Aorta (tissue), 5 donors: ENCODE measurements around the gene KCNQ1. TPM values are rescaled to one million over a fixed set of nuclear protein-coding genes. Genes with fewer than 3 reads are reported as not detected.

ENCODE experiments used
- ATAC-seq: fragments of 200-7000 bp; cut with Tn5 transposase; one replicate; pipeline ENCODE4 v1.9.1; 2022; ENCODE audit warnings: moderate library complexity; ENCODE audit not compliant: low FRiP score
- DNase-seq, 2 donors: peaks; one replicate each; pipeline ENCODE4 v3.0.0-alpha.2; 2020
- H3K27ac ChIP-seq, 2 donors: one replicate each; pipeline ENCODE4 v1.5.1; 2013; ENCODE audit warnings: low read length in 2 of 2, mild to moderate bottlenecking in 2 of 2, moderate library complexity in 2 of 2, control low read depth in 1 of 2, inconsistent platforms in 1 of 2, low read depth in 1 of 2
- H3K27me3 ChIP-seq, 2 donors: one replicate each; pipeline ENCODE4 v1.6.1; 2013; ENCODE audit warnings: control low read depth in 1 of 2, low read length in 1 of 2, mild to moderate bottlenecking in 1 of 2, moderate library complexity in 1 of 2; ENCODE audit not compliant: insufficient read depth in 2 of 2, control insufficient read depth in 1 of 2
- H3K36me3 ChIP-seq, 2 donors: one replicate each; pipeline ENCODE4 v1.6.1; 2013; ENCODE audit warnings: control low read depth in 1 of 2, low read length in 1 of 2, mild to moderate bottlenecking in 1 of 2; ENCODE audit not compliant: insufficient read depth in 2 of 2, control insufficient read depth in 1 of 2
- H3K4me1 ChIP-seq, 2 donors: one replicate each; pipeline ENCODE4 v1.6.1; 2013; ENCODE audit warnings: low read length in 2 of 2, control low read depth in 1 of 2, mild to moderate bottlenecking in 1 of 2, moderate library complexity in 1 of 2; ENCODE audit not compliant: insufficient read depth in 2 of 2, control insufficient read depth in 1 of 2
- H3K4me3 ChIP-seq, 2 donors: one replicate each; pipeline ENCODE4 v1.5.1; 2013; ENCODE audit warnings: low read length in 2 of 2, control low read depth in 1 of 2, mild to moderate bottlenecking in 1 of 2
- H3K9me3 ChIP-seq: one replicate; pipeline ENCODE4 v1.6.1; 2013; ENCODE audit warnings: mild to moderate bottlenecking, low read length; ENCODE audit not compliant: control insufficient read depth
- WGBS, 2 donors: extraction: QIAGEN DNeasy Blood & Tissue Kit; methylation state at CpG; one replicate each; pipeline ENCODE4 v1.1.7; 2013; 5-methylcytosine and 5-hydroxymethylcytosine counted together
- intact Hi-C, 2 donors: fragments of 100-400 bp; cut with DNase I; formaldehyde crosslinking; loops; one replicate each; pipeline versions ENCODE4 v1.14.2 to v1.15.0; 2022
- polyA plus RNA-seq, 2 donors: library from polyadenylated mRNA; stranded (reverse); fragments of 200-250 nt; gene quantifications; one replicate each; pipeline ENCODE4 v1.2.3, GENCODE V29; 2013
- total RNA-seq, 2 donors: library from RNA; stranded (reverse); fragmentation: NEBNext Ultra II Directional; extraction: Animal tissue kit (Norgen Biotek cat#: 25700); gene quantifications; one replicate each; pipeline ENCODE4 v1.2.1, GENCODE V29; 2021
- donor health status: healthy with polysubstance abuse.
- donor health status: Bipolar disorder and iron deficiency.
- donor health status: DM: no; HTN: no; CAD: no.
- donor health status: DM: no; HTN: no; CAD: no.
- donor health status: DM: yes; HTN: yes; CAD: no.

KCNQ1 gene
- total and polyA plus RNA-seq, 4 donors: 0.67 to 11.5 (median 5.8) TPM

- Histone ChIP-seq H3K4me3 (no peak overlapping the region), H3K4me1 (no peaks in the 10 kb centered on the region), H3K36me3 (no peaks in the 10 kb centered on the region), H3K27ac (no peak overlapping the region), H3K9me3 (no peaks in the 10 kb centered on the region), H3K27me3 (no peaks in the 10 kb centered on the region)
- intact Hi-C loops: no loop called here
- ATAC-seq (peak; percentile 15), DNase-seq (peak; percentile 23 to 74)
- 91 to 95% methylated on average over 13 of the region's 13 CpGs for WGBS, 2 donors
Measured at GRCh38 chr11:2549491-2549875, 104.7 kb downstream of the KCNQ1 start.

- Histone ChIP-seq H3K27me3 (no peaks in the 10 kb centered on the region), H3K4me3 (no peak overlapping the region), H3K36me3 (no peaks in the 10 kb centered on the region), H3K9me3 (no peaks in the 10 kb centered on the region), H3K4me1 (no peaks in the 10 kb centered on the region), H3K27ac (no peak overlapping the region)
- DNase-seq: peak; percentile 30 to 66
- WGBS, 2 donors: 74 to 78% methylated on average over 36 of the region's 36 CpGs
- no peak for ATAC-seq
- intact Hi-C loops: no loop called here
Measured at GRCh38 chr11:2549876-2550605, 105.2 kb downstream of the KCNQ1 start.

- Histone ChIP-seq H3K4me1 (no peaks in the 10 kb centered on the region), H3K27ac (no peak overlapping the region), H3K27me3 (no peaks in the 10 kb centered on the region), H3K9me3 (no peaks in the 10 kb centered on the region), H3K36me3 (no peaks in the 10 kb centered on the region), H3K4me3 (no peak overlapping the region)
- DNase-seq: peak; percentile 9 to 44
- intact Hi-C loops: no loop called here
- 82 to 83% methylated on average over 8 of the region's 8 CpGs for WGBS, 2 donors
- ATAC-seq: no peak
Measured at GRCh38 chr11:2550606-2550970, 105.8 kb downstream of the KCNQ1 start.

GRCh38 chr11:2551131-2551530 lies 106.3 kb downstream of the KCNQ1 start:
- H3K4me3 ChIP-seq: no peak overlapping the region
- DNase-seq (peak; percentile 14 to 24), ATAC-seq (no peak)
- no peaks in the 10 kb centered on the region for H3K4me1 ChIP-seq
- WGBS, 2 donors: 90 to 91% methylated on average over 12 of the region's 12 CpGs
- H3K27me3 ChIP-seq: no peaks in the 10 kb centered on the region
- H3K36me3 ChIP-seq: no peaks in the 10 kb centered on the region
- H3K27ac ChIP-seq: no peak overlapping the region
- intact Hi-C loops: no loop called here
- H3K9me3 ChIP-seq: no peaks in the 10 kb centered on the region

- Histone ChIP-seq H3K4me1 (no peaks in the 10 kb centered on the region), H3K27me3 (no peaks in the 10 kb centered on the region), H3K4me3 (no peak overlapping the region), H3K9me3 (no peaks in the 10 kb centered on the region), H3K27ac (no peak overlapping the region), H3K36me3 (no peaks in the 10 kb centered on the region)
- DNase-seq: no peak
- ATAC-seq: no peak
- intact Hi-C loops: no loop called here
- WGBS, 2 donors: 68 to 72% methylated on average over 5 of the region's 5 CpGs
Measured at GRCh38 chr11:2552210-2552609, 107.4 kb downstream of the KCNQ1 start.

GRCh38 chr11:2553198-2553597 lies 108.4 kb downstream of the KCNQ1 start:
- no peak for ATAC-seq
- no peaks in the 10 kb centered on the region for H3K4me1 ChIP-seq
- intact Hi-C loops: no loop called here
- DNase-seq: no peak
- H3K4me3 ChIP-seq: no peak overlapping the region
- no peaks in the 10 kb centered on the region for H3K36me3 ChIP-seq
- H3K27me3 ChIP-seq: no peaks in the 10 kb centered on the region
- 95 to 97% methylated on average over 2 of the region's 2 CpGs for WGBS, 2 donors
- no peaks in the 10 kb centered on the region for H3K9me3 ChIP-seq
- no peak overlapping the region for H3K27ac ChIP-seq

- Histone ChIP-seq H3K4me1 (no peaks in the 10 kb centered on the region), H3K4me3 (no peak overlapping the region), H3K27ac (no peak overlapping the region), H3K27me3 (no peaks in the 10 kb centered on the region), H3K9me3 (no peaks in the 10 kb centered on the region), H3K36me3 (no peaks in the 10 kb centered on the region)
- WGBS, 2 donors: 94% methylated on average over 9 of the region's 9 CpGs
- ATAC-seq (no peak), DNase-seq (peak in 1 of 2 donors; percentile 24)
- intact Hi-C loops: no loop called here
Measured at GRCh38 chr11:2553886-2554285, 109.1 kb downstream of the KCNQ1 start.

- Histone ChIP-seq H3K27ac (no peak overlapping the region), H3K36me3 (no peaks in the 10 kb centered on the region), H3K4me3 (no peak overlapping the region), H3K9me3 (no peaks in the 10 kb centered on the region), H3K4me1 (no peaks in the 10 kb centered on the region), H3K27me3 (no peaks in the 10 kb centered on the region)
- WGBS, 2 donors: 84 to 88% methylated on average over 16 of the region's 16 CpGs
- ATAC-seq (no peak), DNase-seq (peak; percentile 26 to 35)
- intact Hi-C loops: no loop called here
Measured at GRCh38 chr11:2554338-2555207, 109.8 kb downstream of the KCNQ1 start.

GRCh38 chr11:2555336-2555735 lies 110.5 kb downstream of the KCNQ1 start:
- Histone ChIP-seq H3K27ac (no peak overlapping the region), H3K9me3 (no peaks in the 10 kb centered on the region), H3K27me3 (no peaks in the 10 kb centered on the region), H3K36me3 (no peaks in the 10 kb centered on the region), H3K4me1 (no peaks in the 10 kb centered on the region), H3K4me3 (no peak overlapping the region)
- intact Hi-C loops: no loop called here
- ATAC-seq (no peak), DNase-seq (peak; percentile 30 to 71)
- 94 to 96% methylated on average over 11 of the region's 11 CpGs for WGBS, 2 donors
